Cardiac fibroblast (primary cell): ENCODE results near the gene TGFB1I1.

Source experiments
- DNase-seq, 2 donors: peaks; one replicate each; pipeline versions ENCODE4 v3.0.0 to v3.0.0-alpha.2; 2010; ENCODE audit warnings: low read depth in 2 of 2
- H3K4me3 ChIP-seq, 2 donors: replicated peaks in 1 of 2; 1 replicate in 1 of 2; 2 replicates in 1 of 2; pipeline ENCODE4 v1.5.1; 2011; ENCODE audit warnings: low read depth in 2 of 2, low read length in 2 of 2, mild to moderate bottlenecking in 2 of 2, moderate library complexity in 1 of 2
- CTCF ChIP-seq: IDR thresholded peaks from one replicate; pipeline ENCODE4 v1.5.1; 2011; ENCODE audit warnings: low read depth, mild to moderate bottlenecking, low read length, inconsistent platforms

The TGFB1I1 gene

GRCh38 chr16:31471875-31472708, at the start of gene TGFB1I1:
TSS of gene TGFB1I1 (plus strand) at chr16:31472152. CDS start at chr16:31472189, 37 bp downstream.
- no peak for TF ChIP-seq CTCF
- peak within 1 kb of the TSS; percentile 84 to 87 for H3K4me3 ChIP-seq
- DNase-seq: peak; percentile 84 to 86

DNA sequence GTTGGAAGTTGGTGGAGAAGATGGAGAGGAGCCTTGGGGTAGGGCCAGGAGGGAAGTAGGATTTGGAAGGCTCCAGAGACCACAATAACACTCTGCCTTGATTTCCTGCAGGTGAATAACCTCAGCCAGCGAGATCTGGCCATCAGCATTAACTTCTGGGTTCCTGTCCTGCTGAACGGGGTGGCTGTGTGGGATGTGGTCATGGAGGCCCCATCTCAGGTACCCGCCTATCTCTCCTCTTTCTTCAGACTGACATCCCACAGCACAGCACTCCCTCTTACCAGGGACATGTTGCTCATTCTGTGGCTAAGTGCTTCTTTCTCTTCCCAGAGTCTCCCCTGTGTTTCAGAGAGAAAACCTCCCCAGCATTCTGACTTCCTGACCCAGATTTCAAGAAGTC, 48.7 kb upstream of the TGFB1I1 start:
- no peak overlapping the region for H3K4me3 ChIP-seq
- DNase-seq: no peak
- TF ChIP-seq CTCF: no peak

GRCh38 chr16:31423801-31424200, 48.2 kb upstream of the TGFB1I1 start:
- DNase-seq: no peak
- no peak for TF ChIP-seq CTCF
- no peak overlapping the region for H3K4me3 ChIP-seq

GRCh38 chr16:31427441-31428278, 44.3 kb upstream of the TGFB1I1 start:
- peak; percentile 20 to 40 for DNase-seq

DNA sequence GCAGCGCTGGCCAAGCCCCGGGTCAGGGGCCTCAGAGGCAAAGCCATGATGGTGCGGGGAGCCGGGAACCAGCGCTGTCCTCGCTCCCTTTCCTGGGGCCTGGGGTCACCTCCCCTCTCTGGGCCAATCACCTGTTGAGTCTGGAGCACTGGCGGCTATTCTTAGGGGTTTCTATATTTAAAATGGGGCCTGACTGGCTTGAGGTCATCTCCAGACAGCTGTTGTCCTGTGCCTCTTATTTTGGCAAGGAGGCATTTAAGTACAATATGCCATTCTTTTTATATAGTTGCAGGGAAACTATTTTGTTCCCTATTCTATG, 43.7 kb upstream of the TGFB1I1 start, which contains the start of gene COX6A2:
Gene COX6A2, minus strand, starts transcription at position 82 of the 319 bp plus-strand sequence. Its CDS starts 35 bp downstream, at position 47.
- DNase-seq: no peak
- no peak for TF ChIP-seq CTCF
- no peak within 1 kb of the TSS for H3K4me3 ChIP-seq

More at GRCh38 chr16:31427441-31428278, 44.3 kb upstream of the TGFB1I1 start:
- no peak for TF ChIP-seq CTCF
- H3K4me3 ChIP-seq: no peak overlapping the region

- no peak for DNase-seq
- no peak overlapping the region for H3K4me3 ChIP-seq
- TF ChIP-seq CTCF: no peak
Observed at GRCh38 chr16:31428638-31429247, 43.2 kb upstream of the TGFB1I1 start.
